ENCODE data around the gene CCDC88A.

GRCh38 chr2:55460562-55460961 is 40.9 kb upstream of the CCDC88A start:
- TF ChIP-seq, protein P1, sequence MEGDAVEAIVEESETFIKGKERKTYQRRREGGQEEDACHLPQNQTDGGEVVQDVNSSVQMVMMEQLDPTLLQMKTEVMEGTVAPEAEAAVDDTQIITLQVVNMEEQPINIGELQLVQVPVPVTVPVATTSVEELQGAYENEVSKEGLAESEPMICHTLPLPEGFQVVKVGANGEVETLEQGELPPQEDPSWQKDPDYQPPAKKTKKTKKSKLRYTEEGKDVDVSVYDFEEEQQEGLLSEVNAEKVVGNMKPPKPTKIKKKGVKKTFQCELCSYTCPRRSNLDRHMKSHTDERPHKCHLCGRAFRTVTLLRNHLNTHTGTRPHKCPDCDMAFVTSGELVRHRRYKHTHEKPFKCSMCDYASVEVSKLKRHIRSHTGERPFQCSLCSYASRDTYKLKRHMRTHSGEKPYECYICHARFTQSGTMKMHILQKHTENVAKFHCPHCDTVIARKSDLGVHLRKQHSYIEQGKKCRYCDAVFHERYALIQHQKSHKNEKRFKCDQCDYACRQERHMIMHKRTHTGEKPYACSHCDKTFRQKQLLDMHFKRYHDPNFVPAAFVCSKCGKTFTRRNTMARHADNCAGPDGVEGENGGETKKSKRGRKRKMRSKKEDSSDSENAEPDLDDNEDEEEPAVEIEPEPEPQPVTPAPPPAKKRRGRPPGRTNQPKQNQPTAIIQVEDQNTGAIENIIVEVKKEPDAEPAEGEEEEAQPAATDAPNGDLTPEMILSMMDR (conservative IDR thresholded peaks at IDR 0.05 in 1 of 2, IDR thresholded peaks at IDR 0.05 in 1 of 2; ENCODE audit: low read depth in 1 of 2, low read length in 2 of 2), result no peak
- TF ChIP-seq EZH2 (IDR thresholded peaks at IDR 0.05; ENCODE audit: low read length, missing control alignments), result no peak

Measured in fibroblast of lung (primary cell).